GM12865 (cell line): ENCODE results near the gene VGLL3.

Experiments used
- DNase-seq: peaks from one replicate; pipeline ENCODE4 v3.0.0; 2010; ENCODE audit warnings: low read depth
- H3K4me3 ChIP-seq: 2 replicates; pipeline ENCODE4 v1.5.1; 2011; ENCODE audit warnings: mild to moderate bottlenecking, low read depth, low read length, control low read depth
- CTCF ChIP-seq: IDR thresholded peaks from 2 replicates; pipeline ENCODE4 v1.5.1; 2011; ENCODE audit warnings: low read length, control low read depth, low read depth, inconsistent platforms; ENCODE audit not compliant: insufficient read depth; ENCODE audit errors: missing control alignments

VGLL3 gene

DNA sequence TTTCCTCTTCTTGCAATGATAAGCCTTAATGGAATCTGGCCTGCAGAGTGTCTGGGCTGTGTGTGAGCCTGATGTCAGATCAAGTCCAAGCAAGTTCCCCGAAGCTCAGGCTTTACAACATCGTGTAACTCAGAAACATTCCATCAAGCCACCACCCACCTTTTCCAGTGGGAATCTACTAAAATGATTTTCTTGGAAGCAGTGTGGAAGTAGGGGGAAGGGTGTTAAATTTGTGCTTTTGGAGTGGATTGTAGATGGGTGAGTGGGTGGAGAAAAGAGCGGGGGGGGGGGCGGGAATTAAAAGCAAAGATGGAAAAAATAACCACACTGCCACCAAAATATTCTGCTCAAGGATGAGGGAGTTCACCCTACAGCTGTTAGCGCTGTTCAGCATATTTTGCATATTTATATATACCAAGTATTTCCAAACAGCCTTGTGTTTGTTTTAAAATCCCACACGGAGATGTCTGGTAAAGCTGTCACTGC, 53.6 kb downstream of the VGLL3 start:
- DNase-seq: no peak
- H3K4me3 ChIP-seq: no peak overlapping the region
- TF ChIP-seq CTCF: no peak

DNA sequence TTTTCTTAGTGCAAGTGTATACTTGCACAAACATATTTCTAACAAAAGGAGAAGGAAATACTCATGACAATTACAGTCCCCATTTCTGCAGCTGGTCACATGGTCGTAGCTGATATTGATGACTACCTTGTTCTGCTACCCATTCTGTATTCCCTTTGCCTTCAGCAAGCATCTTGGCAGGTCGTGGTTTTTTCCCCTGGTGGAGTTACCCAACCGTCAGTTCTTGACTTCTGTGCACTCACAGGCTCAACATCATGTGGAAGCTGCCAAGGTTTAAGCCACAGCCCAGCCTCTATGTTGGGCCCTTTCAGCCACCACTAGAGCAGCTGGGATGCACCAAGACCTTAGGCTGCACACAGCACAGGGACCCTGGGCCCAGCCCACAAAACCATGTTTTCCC, 56.1 kb downstream of the VGLL3 start:
- no peak for TF ChIP-seq CTCF
- no peak overlapping the region for H3K4me3 ChIP-seq
- no peak for DNase-seq

DNA sequence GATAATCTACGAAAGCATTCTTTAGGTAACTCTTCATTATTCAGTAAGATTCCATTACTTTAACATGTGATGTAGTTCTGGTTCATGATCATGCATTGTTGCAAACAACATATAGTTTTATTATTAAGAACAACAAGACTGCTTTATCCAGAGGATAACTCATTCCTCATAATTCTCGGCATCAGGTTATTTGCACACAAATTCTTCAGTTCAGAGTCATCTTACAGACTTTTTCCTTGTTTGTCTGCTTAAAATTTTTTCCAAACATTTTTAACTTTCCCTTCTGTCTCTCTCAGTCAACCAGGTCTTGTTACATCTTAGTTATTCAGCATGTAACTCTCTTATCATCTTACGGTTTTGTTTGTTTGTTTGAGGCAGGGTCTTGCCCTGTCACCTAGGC, 60.1 kb downstream of the VGLL3 start:
- no peak for TF ChIP-seq CTCF
- DNase-seq: no peak
- no peak overlapping the region for H3K4me3 ChIP-seq

DNA sequence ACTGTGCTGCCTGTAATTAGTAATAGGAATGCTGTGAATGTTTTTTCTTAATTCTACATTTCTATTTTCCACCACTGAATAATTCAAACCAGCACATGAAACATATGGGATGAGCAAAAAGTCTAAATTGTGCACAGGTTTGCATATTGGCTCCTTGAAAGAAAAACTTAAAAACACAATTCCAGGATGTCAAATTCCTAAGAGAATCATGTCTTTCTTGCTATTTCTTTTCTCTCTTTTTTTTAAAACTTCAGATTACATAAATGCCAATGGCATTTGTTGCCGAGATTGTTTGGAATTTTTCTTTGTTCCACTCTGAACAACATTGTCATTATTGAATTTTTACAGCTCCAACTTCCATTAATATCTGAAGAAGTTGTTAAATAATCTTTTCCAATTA, 60.8 kb downstream of the VGLL3 start:
- DNase-seq: no peak
- no peak for TF ChIP-seq CTCF
- no peak overlapping the region for H3K4me3 ChIP-seq

DNA sequence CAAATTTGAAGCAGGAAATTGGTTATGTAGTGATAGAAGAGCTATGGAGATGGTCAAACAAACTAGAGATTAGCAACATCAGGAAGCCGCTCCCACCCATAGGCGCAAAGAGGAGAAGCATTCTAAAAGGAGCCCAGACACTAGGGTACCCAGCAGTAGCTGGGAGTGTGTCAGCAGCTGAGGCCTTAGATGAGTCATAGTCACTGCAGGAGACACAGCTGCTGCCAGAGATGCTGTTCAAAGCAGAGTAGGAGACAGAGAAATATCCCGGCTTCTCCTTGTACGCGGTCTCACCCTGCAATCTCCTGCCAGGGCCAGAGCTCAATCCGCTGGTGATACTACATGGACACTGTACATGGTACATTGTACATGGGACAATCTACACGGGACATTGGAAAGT, 61.9 kb downstream of the VGLL3 start:
- DNase-seq: no peak
- no peak overlapping the region for H3K4me3 ChIP-seq
- no peak for TF ChIP-seq CTCF

DNA sequence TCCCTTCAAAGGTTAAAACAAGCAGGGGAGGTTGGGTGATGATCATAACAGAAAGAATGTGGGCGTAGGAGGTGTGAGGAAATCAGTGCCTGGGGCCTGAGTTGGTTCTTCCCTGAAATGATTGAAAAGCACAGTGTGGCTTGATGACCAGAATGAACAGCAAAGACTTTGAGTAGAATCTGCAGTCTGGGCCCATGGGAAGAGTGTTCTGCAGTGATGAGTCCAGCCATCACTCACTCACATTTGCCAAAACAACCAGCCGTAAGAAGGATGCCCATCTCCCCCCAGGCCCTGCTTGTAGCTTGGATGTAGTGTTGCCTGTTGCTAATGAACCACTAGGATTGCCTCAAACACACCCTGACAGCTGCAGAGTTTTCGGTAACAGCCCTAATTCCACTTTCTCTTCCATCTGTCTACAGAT, 67.9 kb downstream of the VGLL3 start:
- no peak for DNase-seq

More for the DNA sequence above, 67.9 kb downstream of the VGLL3 start:
- no peak for TF ChIP-seq CTCF
- H3K4me3 ChIP-seq: no peak overlapping the region
